8988T (cell line): Measurements from ENCODE around the gene CYLD.
A peak's percentile ranks its signal among the peaks of the same experiment; 100 is the strongest.

Source experiments
- DNase-seq: peaks from one replicate; pipeline ENCODE4 v3.0.0; 2011

Gene CYLD

GRCh38 chr16:50711862-50712559 is 29.9 kb upstream of the CYLD start:
- no peak for DNase-seq

- DNase-seq, result no peak
Observed at GRCh38 chr16:50712560-50712898, 29.4 kb upstream of the CYLD start.

- DNase-seq, result no peak
Observed at GRCh38 chr16:50712956-50713355, 28.9 kb upstream of the CYLD start.

GRCh38 chr16:50717091-50717490 is 24.8 kb upstream of the CYLD start:
- DNase-seq, result no peak

GRCh38 chr16:50717494-50717893 is 24.4 kb upstream of the CYLD start:
- no peak for DNase-seq

- DNase-seq, result no peak
Observed at GRCh38 chr16:50718061-50718760, 23.7 kb upstream of the CYLD start.

- DNase-seq, result no peak
Observed at GRCh38 chr16:50718761-50719400, 23.0 kb upstream of the CYLD start.

GRCh38 chr16:50719401-50720337 is 22.2 kb upstream of the CYLD start:
- peak; percentile 44 for DNase-seq

- no peak for DNase-seq
Observed at GRCh38 chr16:50721549-50722404, 20.1 kb upstream of the CYLD start.

- DNase-seq, result no peak
Observed at GRCh38 chr16:50722405-50722737, 19.5 kb upstream of the CYLD start.

- no peak for DNase-seq
Observed at GRCh38 chr16:50722960-50723359, 18.9 kb upstream of the CYLD start.

GRCh38 chr16:50724306-50724705 is 17.6 kb upstream of the CYLD start:
- no peak for DNase-seq

- DNase-seq, result no peak
Observed at GRCh38 chr16:50731130-50731988, 10.5 kb upstream of the CYLD start.

- no peak for DNase-seq
Observed at GRCh38 chr16:50731989-50732832, 9.7 kb upstream of the CYLD start.

- DNase-seq, result no peak
Observed at GRCh38 chr16:50733468-50733867, 8.4 kb upstream of the CYLD start.

- no peak for DNase-seq
Observed at GRCh38 chr16:50735629-50736122, 6.2 kb upstream of the CYLD start.

- DNase-seq, result no peak
Observed at GRCh38 chr16:50736448-50736847, 5.4 kb upstream of the CYLD start.

GRCh38 chr16:50737420-50737959 is 4.4 kb upstream of the CYLD start:
- DNase-seq, result no peak

- DNase-seq, result no peak
Observed at GRCh38 chr16:50739031-50739430, 2.9 kb upstream of the CYLD start.

GRCh38 chr16:50740736-50741135 is 1.1 kb upstream of the CYLD start:
- DNase-seq, result no peak
